HG02840 (cell line): ENCODE measurements around the gene PLEKHD1.

Source experiments
- ATAC-seq: cut with Tn5 transposase; IDR thresholded peaks from one replicate; pipeline ENCODE4 v1.9.1; 2021; ENCODE audit warnings: mild to moderate bottlenecking, moderate library complexity, moderate number of reproducible peaks; ENCODE audit not compliant: unreplicated experiment, low FRiP score

The PLEKHD1 gene

GRCh38 chr14:69540654-69541335 lies 56.3 kb downstream of the PLEKHD1 start:
- ATAC-seq = no peak

GRCh38 chr14:69542311-69542710 lies 57.8 kb downstream of the PLEKHD1 start:
- ATAC-seq = no peak

GRCh38 chr14:69543341-69544115 lies 59.0 kb downstream of the PLEKHD1 start:
- no peak for ATAC-seq

GRCh38 chr14:69547701-69548348 lies 63.3 kb downstream of the PLEKHD1 start:
- ATAC-seq = no peak

- ATAC-seq = no peak
These were observed 64.0 kb downstream of the PLEKHD1 start for GRCh38 chr14:69548566-69548965.

GRCh38 chr14:69551511-69551910 lies 67.0 kb downstream of the PLEKHD1 start:
- ATAC-seq = no peak

- ATAC-seq = no peak
These were observed 68.7 kb downstream of the PLEKHD1 start for GRCh38 chr14:69553252-69553651.

- no peak for ATAC-seq
These were observed 70.0 kb downstream of the PLEKHD1 start for GRCh38 chr14:69554500-69554899.

- ATAC-seq = no peak
These were observed 74.2 kb downstream of the PLEKHD1 start for GRCh38 chr14:69558774-69559173.

- no peak for ATAC-seq
These were observed 75.1 kb downstream of the PLEKHD1 start for GRCh38 chr14:69559581-69560011.

- ATAC-seq = no peak
These were observed 76.3 kb downstream of the PLEKHD1 start for GRCh38 chr14:69560826-69561225.

- ATAC-seq = no peak
These were observed 77.4 kb downstream of the PLEKHD1 start for GRCh38 chr14:69561893-69562292.

GRCh38 chr14:69567563-69567962 lies 83.0 kb downstream of the PLEKHD1 start:
- ATAC-seq = no peak

GRCh38 chr14:69569859-69570258 lies 85.3 kb downstream of the PLEKHD1 start:
- no peak for ATAC-seq

GRCh38 chr14:69570836-69571330 lies 86.4 kb downstream of the PLEKHD1 start:
- ATAC-seq = no peak

- no peak for ATAC-seq
These were observed 87.0 kb downstream of the PLEKHD1 start for GRCh38 chr14:69571449-69572029.

GRCh38 chr14:69572030-69572840 lies 87.7 kb downstream of the PLEKHD1 start:
- no peak for ATAC-seq

GRCh38 chr14:69572841-69573135 lies 88.3 kb downstream of the PLEKHD1 start:
- ATAC-seq = no peak

GRCh38 chr14:69573205-69573830 lies 88.8 kb downstream of the PLEKHD1 start:
- no peak for ATAC-seq

GRCh38 chr14:69573831-69574262 lies 89.3 kb downstream of the PLEKHD1 start:
- no peak for ATAC-seq
